Progenitor cell of endocrine pancreas (in vitro differentiated cells): ENCODE data around the gene SHC2. TPM values are rescaled to one million over a fixed set of nuclear protein-coding genes. Genes with fewer than 3 reads are reported as not detected.
"Not testable (repeated sequence)": the region's sequence is repeated elsewhere in the genome, so short reads cannot be mapped to it uniquely, and the experiment has no call there.

Experiments used
- DNase-seq: peaks from one replicate; pipeline ENCODE4 v3.0.0; 2021; ENCODE audit warnings: low spot score; ENCODE audit not compliant: unreplicated experiment
- H3K27ac Mint-ChIP-seq: 2 replicates; pipeline ENCODE4 v1.8.0; 2021; ENCODE audit warnings: mild to moderate bottlenecking, moderate library complexity, mixed read lengths
- H3K27me3 Mint-ChIP-seq: 2 replicates; pipeline ENCODE4 v1.8.0; 2021; ENCODE audit warnings: mixed read lengths
- H3K36me3 Mint-ChIP-seq: 2 replicates; pipeline ENCODE4 v1.8.0; 2022; ENCODE audit warnings: mixed read lengths; ENCODE audit not compliant: insufficient read depth
- H3K4me1 Mint-ChIP-seq: 2 replicates; pipeline ENCODE4 v1.8.0; 2021; ENCODE audit warnings: low read depth, mixed read lengths
- H3K4me3 Mint-ChIP-seq: 2 replicates; pipeline ENCODE4 v1.8.0; 2021; ENCODE audit warnings: low read depth, mild to moderate bottlenecking, moderate library complexity, mixed read lengths
- H3K9me3 Mint-ChIP-seq: 2 replicates; pipeline ENCODE4 v1.8.0; 2021; ENCODE audit warnings: low read depth, mixed read lengths
- total RNA-seq: library from RNA; stranded (reverse); gene quantifications from 2 replicates; pipeline ENCODE4 v1.2.1, GENCODE V29; 2021
- TF ChIP-seq, protein P1 (sequence below): fragments of 200-600 bp; sonication (generic); IDR thresholded peaks from one replicate; pipeline ENCODE4 v1.5.0; 2021; ENCODE audit warnings: antibody characterized with exemption, mild to moderate bottlenecking; ENCODE audit not compliant: unreplicated experiment

The SHC2 gene
- total RNA-seq, 1 donor from 2014 or later, result 159 TPM

DNA sequence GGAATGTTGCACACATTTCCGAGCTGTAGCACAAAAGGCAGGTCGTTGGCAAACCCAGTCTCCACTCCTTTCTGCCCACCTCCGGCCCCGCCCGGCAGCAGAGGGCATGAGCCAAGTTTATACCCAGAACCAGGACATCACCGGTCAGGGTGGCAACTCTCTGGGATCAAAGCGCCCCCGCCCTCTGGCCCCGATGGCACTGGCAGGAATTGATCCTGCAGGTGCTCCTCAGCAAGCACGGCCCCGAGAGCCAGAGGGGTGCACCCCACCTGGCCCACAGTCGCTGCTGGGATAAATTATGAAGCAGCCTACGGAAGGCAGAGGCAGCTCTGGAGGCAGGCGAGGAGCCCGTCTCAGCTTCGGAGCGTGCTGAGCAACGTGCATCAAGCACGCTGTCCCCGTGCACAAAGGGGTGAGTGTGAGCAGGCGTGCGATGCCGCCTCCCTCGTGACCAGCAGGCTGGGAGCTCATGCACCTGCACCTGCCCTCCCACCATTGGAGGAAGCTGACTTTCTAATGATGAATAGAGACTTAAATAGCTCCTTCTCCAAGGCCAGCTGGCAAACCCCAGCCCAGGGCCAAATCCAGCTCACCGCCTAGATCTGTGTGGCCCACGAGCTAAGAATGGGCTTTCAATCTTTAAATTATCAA lies 25.7 kb downstream of the SHC2 start:
- Mint-ChIP-seq H3K9me3 (no peaks in the 10 kb centered on the region), H3K4me1 (no peaks in the 10 kb centered on the region), H3K27ac (no peak overlapping the region), H3K4me3 (no peak overlapping the region), H3K36me3 (peaks cover 11% of the 10 kb centered on the region), H3K27me3 (no peaks in the 10 kb centered on the region)
- TF ChIP-seq, protein P1, sequence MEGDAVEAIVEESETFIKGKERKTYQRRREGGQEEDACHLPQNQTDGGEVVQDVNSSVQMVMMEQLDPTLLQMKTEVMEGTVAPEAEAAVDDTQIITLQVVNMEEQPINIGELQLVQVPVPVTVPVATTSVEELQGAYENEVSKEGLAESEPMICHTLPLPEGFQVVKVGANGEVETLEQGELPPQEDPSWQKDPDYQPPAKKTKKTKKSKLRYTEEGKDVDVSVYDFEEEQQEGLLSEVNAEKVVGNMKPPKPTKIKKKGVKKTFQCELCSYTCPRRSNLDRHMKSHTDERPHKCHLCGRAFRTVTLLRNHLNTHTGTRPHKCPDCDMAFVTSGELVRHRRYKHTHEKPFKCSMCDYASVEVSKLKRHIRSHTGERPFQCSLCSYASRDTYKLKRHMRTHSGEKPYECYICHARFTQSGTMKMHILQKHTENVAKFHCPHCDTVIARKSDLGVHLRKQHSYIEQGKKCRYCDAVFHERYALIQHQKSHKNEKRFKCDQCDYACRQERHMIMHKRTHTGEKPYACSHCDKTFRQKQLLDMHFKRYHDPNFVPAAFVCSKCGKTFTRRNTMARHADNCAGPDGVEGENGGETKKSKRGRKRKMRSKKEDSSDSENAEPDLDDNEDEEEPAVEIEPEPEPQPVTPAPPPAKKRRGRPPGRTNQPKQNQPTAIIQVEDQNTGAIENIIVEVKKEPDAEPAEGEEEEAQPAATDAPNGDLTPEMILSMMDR, result no peak
- DNase-seq, result no peak

DNA sequence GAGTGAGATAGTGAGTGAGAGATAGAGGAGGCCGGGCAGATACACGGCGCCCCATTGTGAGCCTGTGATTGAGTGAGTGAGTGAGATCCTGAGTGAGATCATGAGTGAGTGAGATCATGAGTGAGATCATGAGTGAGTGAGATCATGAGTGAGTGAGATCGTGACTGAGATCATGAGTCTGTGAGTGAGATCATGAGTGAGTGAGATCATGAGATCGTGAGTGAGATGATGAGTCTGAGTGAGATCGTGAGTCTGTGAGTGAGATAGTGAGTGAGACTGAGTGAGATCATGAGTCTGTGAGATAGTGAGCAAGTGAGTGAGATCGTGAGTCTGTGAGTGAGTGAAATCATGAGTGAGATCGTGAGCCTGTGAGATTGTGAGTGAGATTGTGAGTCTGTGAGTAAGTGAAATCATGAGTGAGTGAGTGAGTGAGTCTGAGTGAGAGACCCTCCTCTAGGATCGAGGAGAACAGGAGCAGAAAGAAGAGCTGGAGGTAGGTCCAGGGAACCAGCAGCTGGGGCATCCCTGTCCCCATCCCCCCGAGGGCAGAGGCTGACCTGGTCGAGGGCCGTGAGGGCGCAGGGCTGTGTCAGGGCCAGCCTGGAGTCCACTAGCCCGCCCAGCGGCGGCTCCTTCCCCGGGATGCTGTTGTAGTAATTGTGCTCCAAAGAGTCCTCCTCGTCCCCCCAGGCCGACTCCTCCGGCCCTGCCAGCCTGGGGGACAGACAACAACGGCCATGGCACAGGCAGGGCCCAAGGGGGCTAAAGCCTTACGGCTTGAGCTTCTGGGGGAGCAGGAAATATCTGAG lies 26.5 kb downstream of the SHC2 start:
- H3K27me3 Mint-ChIP-seq, result no peaks in the 10 kb centered on the region
- H3K4me1 Mint-ChIP-seq, result no peaks in the 10 kb centered on the region
- TF ChIP-seq, protein P1, result no peak
- no peak overlapping the region for H3K4me3 Mint-ChIP-seq
- H3K36me3 Mint-ChIP-seq, result peaks cover 15% of the 10 kb centered on the region
- DNase-seq, result no peak
- no peak overlapping the region for H3K27ac Mint-ChIP-seq
- no peaks in the 10 kb centered on the region for H3K9me3 Mint-ChIP-seq

DNA sequence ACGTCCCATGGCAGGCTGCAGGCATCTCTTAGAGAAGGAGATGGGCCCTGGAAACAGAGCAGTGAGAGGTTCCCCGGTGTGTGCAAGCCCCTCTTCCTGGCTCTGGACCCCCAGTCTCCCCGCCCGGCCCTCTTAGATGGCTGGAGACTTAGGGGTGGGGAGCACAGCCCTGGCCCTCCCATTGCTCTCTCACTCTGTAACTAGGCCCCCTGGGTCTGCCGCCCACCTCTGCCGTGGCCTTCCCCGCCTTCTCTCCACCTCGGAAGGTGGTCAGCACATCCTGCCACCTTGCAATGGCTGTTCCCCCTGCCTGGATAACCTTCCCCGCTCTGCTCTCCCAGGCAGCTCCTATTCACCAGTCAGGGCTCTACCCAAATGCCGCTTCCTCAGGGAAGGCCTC lies 30.1 kb downstream of the SHC2 start:
- H3K9me3 Mint-ChIP-seq, result no peaks in the 10 kb centered on the region
- H3K36me3 Mint-ChIP-seq, result peaks cover 24% of the 10 kb centered on the region
- no peak for DNase-seq
- H3K4me1 Mint-ChIP-seq, result no peaks in the 10 kb centered on the region
- H3K27me3 Mint-ChIP-seq, result no peaks in the 10 kb centered on the region
- TF ChIP-seq, protein P1, result no peak
- no peak overlapping the region for H3K4me3 Mint-ChIP-seq
- H3K27ac Mint-ChIP-seq, result no peak overlapping the region

DNA sequence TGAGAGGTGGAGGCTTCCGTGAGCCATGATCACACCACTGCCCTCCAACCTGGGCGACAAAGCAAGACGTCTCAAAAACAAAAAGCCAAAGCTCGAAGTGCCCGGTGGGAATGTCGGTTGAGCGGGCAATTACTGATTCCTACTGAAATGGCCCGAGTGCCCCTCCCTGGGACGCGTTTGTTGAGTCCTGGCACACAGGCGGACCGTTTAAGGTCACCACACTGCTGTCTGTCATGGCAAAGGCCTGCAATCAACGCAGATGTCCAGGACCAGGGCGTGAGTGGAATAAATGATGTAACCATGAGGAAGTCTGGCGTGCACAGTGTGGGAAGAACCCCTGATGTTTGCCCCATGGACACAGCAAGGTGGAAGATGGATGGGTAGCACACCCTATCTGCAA lies 32.7 kb downstream of the SHC2 start:
- TF ChIP-seq, protein P1, result no peak
- H3K4me3 Mint-ChIP-seq, result no peak overlapping the region
- DNase-seq, result no peak
- H3K27me3 Mint-ChIP-seq, result no peaks in the 10 kb centered on the region
- H3K9me3 Mint-ChIP-seq, result no peaks in the 10 kb centered on the region
- H3K36me3 Mint-ChIP-seq, result peaks cover 27% of the 10 kb centered on the region
- H3K4me1 Mint-ChIP-seq, result no peaks in the 10 kb centered on the region
- H3K27ac Mint-ChIP-seq, result no peak overlapping the region

DNA sequence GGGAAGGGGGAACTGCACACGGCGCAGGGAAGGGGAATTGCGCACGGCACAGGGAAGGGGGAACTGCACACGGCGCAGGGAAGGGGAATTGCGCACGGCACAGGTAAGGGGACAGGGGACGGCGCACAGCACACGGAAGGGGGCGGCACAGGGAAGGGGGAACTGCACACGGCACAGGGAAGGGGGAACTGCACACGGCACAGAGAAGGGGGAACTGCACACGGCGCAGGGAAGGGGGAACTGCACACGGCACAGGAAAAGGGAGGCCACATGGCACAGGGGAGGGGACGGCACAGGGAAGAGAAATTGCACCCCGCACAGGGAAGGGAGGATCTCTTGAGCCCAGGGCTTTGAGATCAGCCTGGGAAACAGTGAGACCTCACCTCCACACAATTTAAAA lies 33.2 kb downstream of the SHC2 start:
- H3K27ac Mint-ChIP-seq, H3K4me1 Mint-ChIP-seq, DNase-seq, H3K4me3 Mint-ChIP-seq, H3K9me3 Mint-ChIP-seq, H3K27me3 Mint-ChIP-seq: not testable (repeated sequence)
- peaks cover 29% of the 10 kb centered on the region for H3K36me3 Mint-ChIP-seq
